Activated CD4-positive, alpha-beta memory T cell treated with anti-CD3 and anti-CD28 coated beads for 36 hours (primary cell): ENCODE data around the gene YES1. TPM values are rescaled to one million over a fixed set of nuclear protein-coding genes. Genes with fewer than 3 reads are reported as not detected.
A peak's percentile ranks its signal among the peaks of the same experiment; 100 is the strongest.

Experiments used
- CTCF ChIA-PET: fragments of 350-600 bp; sonication (Branson Sonifier 250); formaldehyde crosslinking; loops from one replicate; lab custom pipeline; 2021; ENCODE audit warnings: antibody characterized with exemption, inconsistent platforms; lab: Charles Lee
- POLR2A ChIA-PET: fragments of 350-600 bp; sonication (Branson Sonifier 250); formaldehyde crosslinking; loops from one replicate; lab custom pipeline; 2021; ENCODE audit warnings: antibody characterized with exemption; lab: Charles Lee
- DNase-seq: peaks from one replicate; pipeline ENCODE4 v3.0.0-alpha.2; 2020
- H3K27ac Mint-ChIP-seq: one replicate; pipeline ENCODE4 v1.8.0; 2021; ENCODE audit warnings: mixed read lengths
- H3K27me3 Mint-ChIP-seq: one replicate; pipeline ENCODE4 v1.8.0; 2021; ENCODE audit warnings: mixed read lengths
- H3K36me3 Mint-ChIP-seq: one replicate; pipeline ENCODE4 v1.8.0; 2021; ENCODE audit warnings: mixed read lengths
- H3K4me1 Mint-ChIP-seq: one replicate; pipeline ENCODE4 v1.8.0; 2021; ENCODE audit warnings: low read depth, mixed read lengths
- H3K4me3 Mint-ChIP-seq: one replicate; pipeline ENCODE4 v1.8.0; 2021; ENCODE audit warnings: mild to moderate bottlenecking, mixed read lengths
- H3K9me3 Mint-ChIP-seq: one replicate; pipeline ENCODE4 v1.8.0; 2021; ENCODE audit warnings: mixed read lengths
- intact Hi-C: fragments of 100-400 bp; cut with micrococcal nuclease; formaldehyde crosslinking; loops from one replicate; pipeline ENCODE4 v1.15.1; 2023
- total RNA-seq, 2 experiments: library from RNA; stranded (reverse); gene quantifications; one replicate each; pipeline ENCODE4 v1.2.3, GENCODE V29; 2021

Gene YES1
- total RNA-seq, 2 experiments from 2014 or later = 14.2 to 17.0 TPM

DNA sequence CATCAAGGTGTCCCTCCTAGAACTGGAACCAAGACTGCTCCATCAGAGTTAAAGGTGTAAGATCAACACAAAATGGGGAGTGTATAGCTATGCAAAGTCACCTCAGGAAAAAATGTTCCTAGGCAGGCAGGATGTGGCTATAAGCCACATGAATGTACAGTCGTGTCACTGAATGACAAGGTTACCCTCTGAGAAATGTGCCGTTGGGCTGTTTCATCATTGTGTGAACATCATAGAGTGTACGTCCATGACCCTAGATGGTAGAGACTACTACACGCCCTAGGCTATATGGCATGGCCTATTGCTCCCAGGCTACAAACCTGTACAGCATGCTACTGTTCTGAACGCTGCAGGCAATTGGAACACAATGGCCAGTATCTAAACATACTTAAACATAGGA is 130.1 kb downstream of the YES1 start:
- Mint-ChIP-seq H3K4me1 (peaks cover 15% of the 10 kb centered on the region), H3K4me3 (no peak overlapping the region), H3K9me3 (no peaks in the 10 kb centered on the region), H3K27me3 (no peaks in the 10 kb centered on the region), H3K27ac (peak overlapping the region; percentile 72), H3K36me3 (peaks cover 55% of the 10 kb centered on the region)
- peak; percentile 77 for DNase-seq
- ChIA-PET POLR2A (interaction anchor here (2.0 kb wide), 1 partner anchor 24 kb away, joined by 9 read pairs; the partner anchor contains the start of gene TYMS), CTCF (interaction anchor here (1.0 kb wide), 1 partner anchor 58 kb away, joined by 3 read pairs; no protein-coding TSS in a partner anchor)
- intact Hi-C loops = loop anchor here (1.0 kb wide), 3 partner anchors 24 to 130 kb away; partner anchors contain the start of gene YES1

DNA sequence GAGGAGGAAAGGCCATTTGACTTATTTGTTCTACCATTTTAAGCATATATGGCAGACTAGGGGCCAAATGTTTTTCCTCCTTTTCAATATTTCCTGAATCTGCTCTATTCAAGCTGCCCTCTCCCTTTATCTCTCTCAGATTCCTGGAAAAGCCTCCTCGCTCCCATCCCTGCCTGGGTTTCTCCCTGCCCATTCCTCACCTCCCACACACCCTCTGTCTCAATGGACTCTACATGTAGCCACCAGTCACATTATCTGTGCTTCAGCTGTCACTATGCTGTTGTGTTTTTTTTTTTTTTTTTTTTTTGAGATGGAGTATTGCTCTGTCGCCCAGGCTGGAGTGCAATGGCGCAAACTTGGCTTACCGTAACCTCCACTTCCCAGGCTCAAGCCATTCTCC is 131.7 kb downstream of the YES1 start:
- Mint-ChIP-seq H3K9me3 (no peaks in the 10 kb centered on the region), H3K27ac (no peak overlapping the region)

GRCh38 chr18:679516-679915 is 132.5 kb downstream of the YES1 start:
- Mint-ChIP-seq H3K27me3 (no peaks in the 10 kb centered on the region), H3K4me3 (no peak overlapping the region), H3K36me3 (peaks cover 57% of the 10 kb centered on the region), H3K27ac (no peak overlapping the region), H3K4me1 (peaks cover 15% of the 10 kb centered on the region), H3K9me3 (no peaks in the 10 kb centered on the region)
- intact Hi-C loops = no loop called here
- POLR2A ChIA-PET = interaction anchor here (1.0 kb wide), 1 partner anchor 8 kb away, joined by 3 read pairs; no protein-coding TSS in a partner anchor
- CTCF ChIA-PET = interaction anchor here (1.1 to 1.5 kb wide), 2 partner anchors 151 to 152 kb away, joined by 3 to 4 read pairs; no protein-coding TSS in a partner anchor
- DNase-seq = no peak

More for the DNA sequence above, 131.7 kb downstream of the YES1 start:
- no peak for DNase-seq
- ChIA-PET CTCF (interaction anchor here (1.5 kb wide), 1 partner anchor 150 kb away, joined by 4 read pairs; no protein-coding TSS in a partner anchor), POLR2A (interaction anchor here (0.7 kb wide), 1 partner anchor 72 kb away, joined by 3 read pairs; no protein-coding TSS in a partner anchor)
- H3K4me1 Mint-ChIP-seq = peaks cover 15% of the 10 kb centered on the region
- H3K27me3 Mint-ChIP-seq = no peaks in the 10 kb centered on the region
- no peak overlapping the region for H3K4me3 Mint-ChIP-seq
- H3K36me3 Mint-ChIP-seq = peaks cover 58% of the 10 kb centered on the region
- intact Hi-C loops = no loop called here

DNA sequence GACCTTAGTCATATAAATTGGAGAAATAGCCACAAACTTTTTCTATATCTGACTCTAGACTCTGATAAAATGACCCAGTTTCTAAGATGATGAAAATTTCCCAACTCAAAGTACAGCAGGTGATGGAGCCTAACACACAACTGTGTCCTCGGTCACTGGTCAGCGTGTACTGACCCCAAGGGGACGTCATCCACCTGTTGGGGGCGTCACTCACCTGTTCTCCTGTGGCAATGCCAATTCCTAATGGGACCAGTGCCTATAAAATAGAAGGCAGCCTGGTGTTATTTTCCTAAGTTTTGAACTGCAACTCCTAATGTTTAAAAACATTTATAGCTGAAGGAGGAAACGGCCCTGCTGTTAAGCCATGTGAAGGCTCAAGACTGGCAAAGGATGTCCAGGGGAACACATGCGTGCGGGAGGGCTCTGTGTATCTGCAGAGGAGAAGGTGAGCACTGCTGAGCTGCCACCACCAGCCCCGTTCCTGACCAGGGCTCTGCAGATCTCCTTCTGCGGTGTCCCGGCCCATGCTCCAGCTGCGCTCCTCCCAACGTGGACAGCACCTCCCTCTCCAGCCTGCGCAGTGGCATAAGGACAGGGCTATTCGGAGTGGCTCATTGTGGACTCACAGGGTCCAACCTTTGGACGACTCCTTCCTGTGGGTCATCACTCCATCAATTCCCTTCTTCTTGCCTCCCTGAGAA is 133.4 kb downstream of the YES1 start:
- Mint-ChIP-seq H3K27me3 (no peaks in the 10 kb centered on the region), H3K9me3 (no peaks in the 10 kb centered on the region), H3K27ac (no peak overlapping the region), H3K4me3 (no peak overlapping the region), H3K4me1 (peaks cover 15% of the 10 kb centered on the region), H3K36me3 (peaks cover 60% of the 10 kb centered on the region)
- CTCF ChIA-PET = interaction anchor here (0.6 to 1.5 kb wide), 3 partner anchors 109 to 153 kb away, joined by 3 to 4 read pairs (median 3); no protein-coding TSS in a partner anchor
- intact Hi-C loops = no loop called here
- no peak for DNase-seq
- POLR2A ChIA-PET = interaction anchor here (1.0 kb wide), 2 partner anchors 8 to 34 kb away, joined by 3 read pairs; partner anchors contain the start of gene ENOSF1

GRCh38 chr18:677951-678381 is 134.1 kb downstream of the YES1 start:
- peaks cover 15% of the 10 kb centered on the region for H3K4me1 Mint-ChIP-seq

GRCh38 chr18:677145-677544 is 134.9 kb downstream of the YES1 start:
- intact Hi-C loops = no loop called here
- ChIA-PET POLR2A (interaction anchor here (1.4 kb wide), 1 partner anchor 19 kb away, joined by 3 read pairs; the partner anchor contains the start of gene TYMS), CTCF (interaction anchor here (0.6 kb wide), 1 partner anchor 42 kb away, joined by 3 read pairs; no protein-coding TSS in a partner anchor)
- no peaks in the 10 kb centered on the region for H3K9me3 Mint-ChIP-seq
- DNase-seq = no peak
- peaks cover 8% of the 10 kb centered on the region for H3K4me1 Mint-ChIP-seq
- no peak overlapping the region for H3K4me3 Mint-ChIP-seq
- H3K36me3 Mint-ChIP-seq = peaks cover 56% of the 10 kb centered on the region
- H3K27ac Mint-ChIP-seq = no peak overlapping the region
- no peaks in the 10 kb centered on the region for H3K27me3 Mint-ChIP-seq

More at GRCh38 chr18:677951-678381, 134.1 kb downstream of the YES1 start:
- Mint-ChIP-seq H3K9me3 (no peaks in the 10 kb centered on the region), H3K27ac (no peak overlapping the region), H3K27me3 (no peaks in the 10 kb centered on the region), H3K36me3 (peaks cover 55% of the 10 kb centered on the region), H3K4me3 (no peak overlapping the region)
- CTCF ChIA-PET = interaction anchor here (0.6 kb wide), 1 partner anchor 110 kb away, joined by 3 read pairs; no protein-coding TSS in a partner anchor
- POLR2A ChIA-PET = interaction anchor here (1.0 to 1.4 kb wide), 2 partner anchors 20 to 35 kb away, joined by 3 read pairs; partner anchors contain the start of genes ENOSF1 and TYMS
- DNase-seq = peak; percentile 17
- intact Hi-C loops = no loop called here

DNA sequence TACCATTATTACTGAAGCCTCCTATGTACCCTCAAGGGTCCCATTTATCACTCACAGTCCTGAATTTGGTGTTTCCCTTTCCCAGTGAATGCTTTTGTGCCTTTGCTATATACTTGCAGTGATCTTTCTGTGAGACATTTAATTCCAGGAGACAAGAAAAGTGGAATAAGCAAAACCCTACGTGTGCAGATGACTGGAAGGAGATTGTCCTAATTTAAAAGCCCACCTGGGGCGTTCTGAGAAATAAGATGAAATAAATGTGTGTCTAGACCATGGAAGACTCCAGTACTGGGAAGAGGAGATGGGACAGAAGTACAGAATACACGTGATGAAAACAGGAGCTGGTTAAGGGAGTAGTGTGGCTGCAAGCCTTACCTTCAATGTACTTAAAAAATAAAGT is 135.3 kb downstream of the YES1 start:
- H3K4me3 Mint-ChIP-seq = no peak overlapping the region
- H3K27ac Mint-ChIP-seq = no peak overlapping the region
- H3K4me1 Mint-ChIP-seq = peaks cover 4% of the 10 kb centered on the region
- intact Hi-C loops = no loop called here
- peaks cover 55% of the 10 kb centered on the region for H3K36me3 Mint-ChIP-seq
- DNase-seq = no peak
- no peaks in the 10 kb centered on the region for H3K9me3 Mint-ChIP-seq
- H3K27me3 Mint-ChIP-seq = no peaks in the 10 kb centered on the region
- CTCF ChIA-PET = interaction anchor here (0.6 kb wide), 1 partner anchor 42 kb away, joined by 3 read pairs; no protein-coding TSS in a partner anchor
- POLR2A ChIA-PET = interaction anchor here (1.4 kb wide), 1 partner anchor 19 kb away, joined by 3 read pairs; the partner anchor contains the start of gene TYMS

- POLR2A ChIA-PET = no interaction called here
- H3K27me3 Mint-ChIP-seq = no peaks in the 10 kb centered on the region
- no peaks in the 10 kb centered on the region for H3K9me3 Mint-ChIP-seq
- CTCF ChIA-PET = no interaction called here
- DNase-seq = no peak
- peak overlapping the region; percentile 19 for H3K27ac Mint-ChIP-seq
- intact Hi-C loops = no loop called here
- H3K4me1 Mint-ChIP-seq = no peaks in the 10 kb centered on the region
- no peak overlapping the region for H3K4me3 Mint-ChIP-seq
- peaks cover 56% of the 10 kb centered on the region for H3K36me3 Mint-ChIP-seq
Measured at GRCh38 chr18:676069-676468, 136.0 kb downstream of the YES1 start.

DNA sequence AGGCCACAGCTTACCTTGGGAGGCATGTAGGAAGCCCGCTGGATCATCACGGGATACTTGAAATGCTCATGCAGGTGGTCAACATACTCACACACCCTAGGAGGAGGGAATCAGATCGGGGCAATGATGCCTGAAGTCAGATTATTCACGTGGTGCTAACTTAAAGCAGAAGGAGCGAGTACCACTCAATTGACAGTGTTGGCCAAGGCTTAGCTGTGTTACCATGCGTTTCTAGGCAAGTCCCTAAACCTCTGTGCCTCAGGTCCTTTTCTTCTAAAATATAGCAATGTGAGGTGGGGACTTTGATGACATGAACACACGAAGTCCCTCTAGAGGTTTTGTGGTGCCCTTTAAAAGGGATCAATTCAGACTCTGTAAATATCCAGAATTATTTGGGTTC is 136.7 kb downstream of the YES1 start:
- CTCF ChIA-PET = interaction anchor here (1.2 kb wide), 1 partner anchor 164 kb away, joined by 4 read pairs; no protein-coding TSS in a partner anchor
- no peaks in the 10 kb centered on the region for H3K27me3 Mint-ChIP-seq

GRCh38 chr18:673769-674168 is 138.3 kb downstream of the YES1 start:
- H3K36me3 Mint-ChIP-seq = peaks cover 68% of the 10 kb centered on the region
- intact Hi-C loops = no loop called here
- ChIA-PET CTCF (interaction anchor here (1.2 kb wide), 1 partner anchor 157 kb away, joined by 3 read pairs; no protein-coding TSS in a partner anchor), POLR2A (interaction anchor here (1.3 kb wide), 1 partner anchor 15 kb away, joined by 3 read pairs; no protein-coding TSS in a partner anchor)
- no peak for DNase-seq
- H3K4me1 Mint-ChIP-seq = no peaks in the 10 kb centered on the region
- H3K9me3 Mint-ChIP-seq = no peaks in the 10 kb centered on the region
- H3K4me3 Mint-ChIP-seq = no peak overlapping the region
- H3K27ac Mint-ChIP-seq = no peak overlapping the region
- H3K27me3 Mint-ChIP-seq = no peaks in the 10 kb centered on the region

More for the DNA sequence above, 136.7 kb downstream of the YES1 start:
- Mint-ChIP-seq H3K36me3 (peaks cover 61% of the 10 kb centered on the region), H3K27ac (no peak overlapping the region), H3K9me3 (no peaks in the 10 kb centered on the region), H3K4me1 (no peaks in the 10 kb centered on the region), H3K4me3 (no peak overlapping the region)
- DNase-seq = no peak
- POLR2A ChIA-PET = interaction anchor here (1.0 to 1.3 kb wide), 2 partner anchors 16 to 33 kb away, joined by 3 read pairs; no protein-coding TSS in a partner anchor
- intact Hi-C loops = no loop called here

DNA sequence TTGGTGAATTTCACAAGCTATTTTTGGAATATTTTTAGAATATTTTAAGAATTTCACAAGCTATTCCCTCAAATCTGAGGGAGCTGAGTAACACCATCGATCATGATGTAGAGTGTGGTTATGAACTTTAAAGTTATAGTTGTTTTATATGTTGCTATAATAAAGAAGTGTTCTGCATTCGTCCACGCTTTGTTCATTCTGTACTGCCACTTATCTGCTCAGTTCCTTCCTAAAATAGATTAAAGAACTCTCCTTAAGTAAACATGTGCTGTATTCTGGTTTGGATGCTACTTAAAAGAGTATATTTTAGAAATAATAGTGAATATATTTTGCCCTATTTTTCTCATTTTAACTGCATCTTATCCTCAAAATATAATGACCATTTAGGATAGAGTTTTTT is 138.7 kb downstream of the YES1 start:
- no peaks in the 10 kb centered on the region for H3K9me3 Mint-ChIP-seq
- H3K4me3 Mint-ChIP-seq = no peak overlapping the region
- CTCF ChIA-PET = interaction anchor here (1.2 kb wide), 1 partner anchor 157 kb away, joined by 3 read pairs; no protein-coding TSS in a partner anchor
- intact Hi-C loops = no loop called here
- H3K4me1 Mint-ChIP-seq = no peaks in the 10 kb centered on the region
- no peaks in the 10 kb centered on the region for H3K27me3 Mint-ChIP-seq
- POLR2A ChIA-PET = interaction anchor here (1.3 kb wide), 2 partner anchors 14 to 16 kb away, joined by 3 to 4 read pairs; partner anchors contain the start of gene TYMS
- DNase-seq = no peak
- no peak overlapping the region for H3K27ac Mint-ChIP-seq
- H3K36me3 Mint-ChIP-seq = peaks cover 73% of the 10 kb centered on the region
